WTC11 (cell line): ENCODE measurements around the gene OR2H2. TPM values are rescaled to one million over a fixed set of nuclear protein-coding genes. Genes with fewer than 3 reads are reported as not detected.

Experiments
- CTCF ChIP-seq: fragments of 200-600 bp; IDR thresholded peaks from 2 replicates; pipeline ENCODE4 v1.8.0; 2022; ENCODE audit warnings: antibody characterized with exemption
- EMX1 ChIP-seq: fragments of 250-450 bp; sonication (Bioruptor Pico); IDR thresholded peaks from 2 replicates; pipeline ENCODE4 v1.8.0; 2021; ENCODE audit warnings: mild to moderate bottlenecking
- ESRRA ChIP-seq: sonication (generic); formaldehyde crosslinking; IDR thresholded peaks from 2 replicates; pipeline ENCODE4 v1.8.1; 2022; ENCODE audit warnings: mild to moderate bottlenecking, missing genetic modification reagents, borderline replicate concordance
- FOXP4 ChIP-seq: sonication (generic); formaldehyde crosslinking; IDR thresholded peaks from 2 replicates; pipeline ENCODE4 v1.8.0; 2022; ENCODE audit warnings: mild to moderate bottlenecking, missing genetic modification reagents
- GRHL2 ChIP-seq: fragments of 250-450 bp; sonication (Bioruptor Pico); IDR thresholded peaks from 2 replicates; pipeline ENCODE4 v1.8.0; 2022; ENCODE audit warnings: mild to moderate bottlenecking, moderate library complexity; ENCODE audit not compliant: insufficient replicate concordance, severe bottlenecking
- MAX ChIP-seq: sonication (generic); formaldehyde crosslinking; IDR thresholded peaks from 2 replicates; pipeline ENCODE4 v1.8.0; 2022; ENCODE audit warnings: mild to moderate bottlenecking, missing genetic modification reagents
- NFE2L1 ChIP-seq: sonication (generic); formaldehyde crosslinking; IDR thresholded peaks from 2 replicates; pipeline ENCODE4 v1.8.1; 2023; ENCODE audit warnings: missing genetic modification reagents
- NFYB ChIP-seq: sonication (generic); formaldehyde crosslinking; conservative IDR thresholded peaks from 2 replicates; pipeline ENCODE4 v1.8.0; 2022; ENCODE audit warnings: low read depth, missing genetic modification reagents
- PRDM15 ChIP-seq: sonication (generic); formaldehyde crosslinking; IDR thresholded peaks from 2 replicates; pipeline ENCODE4 v1.8.0; 2022; ENCODE audit warnings: missing genetic modification reagents
- PREB ChIP-seq: sonication (generic); formaldehyde crosslinking; IDR thresholded peaks from 2 replicates; pipeline ENCODE4 v1.8.1; 2022; ENCODE audit warnings: mild to moderate bottlenecking, missing genetic modification reagents, moderate library complexity, borderline replicate concordance
- PRRX2 ChIP-seq: fragments of 250-450 bp; sonication (Bioruptor Pico); IDR thresholded peaks from 2 replicates; pipeline ENCODE4 v1.8.0; 2021; ENCODE audit warnings: mild to moderate bottlenecking
- SMAD3 ChIP-seq: sonication (generic); formaldehyde crosslinking; IDR thresholded peaks from 2 replicates; pipeline ENCODE4 v1.8.0; 2022; ENCODE audit warnings: missing genetic modification reagents, mild to moderate bottlenecking, borderline replicate concordance
- SP1 ChIP-seq: sonication (generic); formaldehyde crosslinking; conservative IDR thresholded peaks from 2 replicates; pipeline ENCODE4 v1.8.1; 2022; ENCODE audit warnings: missing genetic modification reagents
- TEAD1 ChIP-seq: sonication (generic); formaldehyde crosslinking; IDR thresholded peaks from 2 replicates; pipeline ENCODE4 v1.8.0; 2022; ENCODE audit warnings: mild to moderate bottlenecking, missing genetic modification reagents
- TP53 ChIP-seq: sonication (generic); formaldehyde crosslinking; IDR thresholded peaks from 2 replicates; pipeline ENCODE4 v1.8.1; 2023; ENCODE audit warnings: mild to moderate bottlenecking, missing genetic modification reagents
- ZBTB21 ChIP-seq: sonication (generic); formaldehyde crosslinking; IDR thresholded peaks from 2 replicates; pipeline ENCODE4 v1.8.1; 2023; ENCODE audit warnings: mild to moderate bottlenecking, missing genetic modification reagents, borderline replicate concordance
- ZBTB43 ChIP-seq: sonication (generic); formaldehyde crosslinking; IDR thresholded peaks from 2 replicates; pipeline ENCODE4 v1.8.1; 2023; ENCODE audit warnings: mild to moderate bottlenecking, missing genetic modification reagents
- ZNF423 ChIP-seq: fragments of 250-450 bp; sonication (Bioruptor Pico); IDR thresholded peaks from 2 replicates; pipeline ENCODE4 v2.1.2; 2022; ENCODE audit warnings: mild to moderate bottlenecking, moderate library complexity
- ZNF512 ChIP-seq: sonication (generic); formaldehyde crosslinking; IDR thresholded peaks from 2 replicates; pipeline ENCODE4 v1.8.1; 2022; ENCODE audit warnings: missing genetic modification reagents, borderline replicate concordance
- total RNA-seq: library from RNA; stranded (reverse); gene quantifications from 3 replicates; pipeline ENCODE4 v1.2.3, GENCODE V29; 2021
- TF ChIP-seq, protein P1 (sequence below): fragments of 250-450 bp; sonication (Bioruptor Pico); IDR thresholded peaks from 2 replicates; pipeline ENCODE4 v1.8.0; 2021; ENCODE audit warnings: mild to moderate bottlenecking

The OR2H2 gene
- total RNA-seq, 1 experiment from 2014 or later, result not detected

DNA sequence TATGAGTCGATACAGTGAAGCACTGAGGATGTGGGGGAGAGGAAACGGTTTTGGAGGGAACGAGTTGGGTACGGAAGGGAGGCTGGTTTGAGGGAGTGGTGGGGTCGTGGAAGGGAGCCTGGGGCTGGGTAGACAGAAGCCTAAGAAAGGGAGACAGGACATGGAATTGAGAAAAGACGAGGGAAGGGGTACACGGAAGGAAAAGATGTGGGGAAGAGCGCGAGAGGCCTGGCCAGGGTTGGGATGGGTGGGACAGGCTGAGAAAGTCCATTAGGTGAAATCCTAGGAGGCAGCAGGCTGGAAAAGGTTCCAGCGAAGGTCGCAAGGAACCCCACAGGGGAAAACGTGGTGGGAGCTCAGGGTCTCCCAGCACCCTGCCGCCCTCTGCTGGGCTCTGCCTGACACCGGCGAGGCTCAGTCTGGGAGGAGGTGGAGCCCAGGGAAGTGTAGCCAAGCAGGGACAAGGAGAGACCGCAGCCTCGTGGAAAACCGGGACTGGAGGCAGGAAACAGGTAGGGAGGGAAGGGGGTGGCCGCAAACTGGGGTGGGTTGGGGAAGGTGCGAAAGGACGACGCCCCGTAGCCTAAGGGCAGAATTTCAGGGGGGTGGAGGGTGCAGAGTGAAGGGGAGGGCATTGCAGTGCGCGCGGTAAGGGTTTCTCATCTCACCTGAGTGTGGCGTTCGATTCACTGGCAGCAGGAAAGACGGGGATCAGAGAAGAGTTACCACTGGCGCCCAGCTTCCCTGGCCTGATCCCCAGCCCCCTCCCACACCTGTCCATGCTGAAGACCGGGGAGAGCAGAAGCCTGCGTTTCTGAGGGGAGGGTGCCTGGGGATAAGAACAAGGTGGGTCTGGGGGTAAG, 43.7 kb downstream of the OR2H2 start (continued):
- TF ChIP-seq ZBTB43 (CRISPR knock-in tag), result no peak
- TF ChIP-seq CTCF, result 0 out of 2 replicates have a peak, but pooled peaks have one; percentile 22
- TF ChIP-seq PREB (CRISPR knock-in tag), result no peak
- TF ChIP-seq, protein P1, sequence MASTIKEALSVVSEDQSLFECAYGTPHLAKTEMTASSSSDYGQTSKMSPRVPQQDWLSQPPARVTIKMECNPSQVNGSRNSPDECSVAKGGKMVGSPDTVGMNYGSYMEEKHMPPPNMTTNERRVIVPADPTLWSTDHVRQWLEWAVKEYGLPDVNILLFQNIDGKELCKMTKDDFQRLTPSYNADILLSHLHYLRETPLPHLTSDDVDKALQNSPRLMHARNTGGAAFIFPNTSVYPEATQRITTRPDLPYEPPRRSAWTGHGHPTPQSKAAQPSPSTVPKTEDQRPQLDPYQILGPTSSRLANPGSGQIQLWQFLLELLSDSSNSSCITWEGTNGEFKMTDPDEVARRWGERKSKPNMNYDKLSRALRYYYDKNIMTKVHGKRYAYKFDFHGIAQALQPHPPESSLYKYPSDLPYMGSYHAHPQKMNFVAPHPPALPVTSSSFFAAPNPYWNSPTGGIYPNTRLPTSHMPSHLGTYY (CRISPR knock-in tag), result 0 out of 2 replicates have a peak, but pooled peaks have one; percentile 36
- TF ChIP-seq EMX1 (CRISPR knock-in tag), result no peak
- TF ChIP-seq ZNF423, result peak; percentile 62; the same call in 1 of the 2 replicates
- TF ChIP-seq PRRX2 (CRISPR knock-in tag), result no peak
- TF ChIP-seq ESRRA, result no peak
- TF ChIP-seq NFE2L1, result peak; percentile 36; the same call in 1 of the 2 replicates
- no peak for TF ChIP-seq NFYB (CRISPR knock-in tag)
- peak; percentile 97 for TF ChIP-seq PRDM15 (CRISPR knock-in tag)
- TF ChIP-seq ZBTB21 (CRISPR knock-in tag), result peak; percentile 49; the same call in 1 of the 2 replicates
- TF ChIP-seq SMAD3 (CRISPR knock-in tag), result peak; percentile 51; the same call in 1 of the 2 replicates
- no peak for TF ChIP-seq SP1 (CRISPR knock-in tag)
- 0 out of 2 replicates have a peak, but pooled peaks have one; percentile 6 for TF ChIP-seq TEAD1
- TF ChIP-seq MAX (CRISPR knock-in tag), result peak; percentile 76
- no peak for TF ChIP-seq GRHL2 (CRISPR knock-in tag)
- peak; percentile 46; the same call in 1 of the 2 replicates for TF ChIP-seq FOXP4
- no peak for TF ChIP-seq TP53 (CRISPR knock-in tag)
- no peak for TF ChIP-seq ZNF512 (CRISPR knock-in tag)
